MM.1S (cell line): ENCODE results near the gene LY6G6C.

Source experiments
- DNase-seq: peaks from one replicate; pipeline ENCODE4 v3.0.0-alpha.2; 2015
- H2AFZ ChIP-seq: fragments of 300-600 bp; sonication (generic); 2 replicates; pipeline ENCODE4 v1.6.0; 2016; ENCODE audit warnings: antibody characterized with exemption, low read length
- H3F3A ChIP-seq: fragments of 300-600 bp; sonication (generic); 2 replicates; pipeline ENCODE4 v1.6.1; 2016; ENCODE audit warnings: mild to moderate bottlenecking, antibody characterized with exemption, low read length, moderate library complexity, mixed read lengths; ENCODE audit not compliant: insufficient read depth
- H3K27ac ChIP-seq: fragments of 300-600 bp; sonication (generic); 2 replicates; pipeline ENCODE4 v1.5.1; 2016; ENCODE audit warnings: mild to moderate bottlenecking, low read length
- H3K27me3 ChIP-seq: fragments of 300-600 bp; sonication (generic); replicated peaks from 2 replicates; pipeline ENCODE4 v1.6.0; 2016; ENCODE audit warnings: low read length; ENCODE audit not compliant: insufficient read depth
- H3K36me3 ChIP-seq: fragments of 300-600 bp; sonication (generic); replicated peaks from 2 replicates; pipeline ENCODE4 v1.6.1; 2016; ENCODE audit warnings: mild to moderate bottlenecking, low read length, mixed read lengths; ENCODE audit not compliant: insufficient read depth
- H3K4me1 ChIP-seq: fragments of 300-600 bp; sonication (generic); 2 replicates; pipeline ENCODE4 v1.6.1; 2016; ENCODE audit warnings: low read length, mixed read lengths
- H3K4me2 ChIP-seq: fragments of 300-600 bp; sonication (generic); 2 replicates; pipeline ENCODE4 v1.6.0; 2016; ENCODE audit warnings: low read depth, low read length
- H3K4me3 ChIP-seq: fragments of 300-600 bp; sonication (generic); 2 replicates; pipeline ENCODE4 v1.5.1; 2016; ENCODE audit warnings: low read length, mixed read lengths
- H3K79me2 ChIP-seq: fragments of 300-600 bp; sonication (generic); 2 replicates; pipeline ENCODE4 v1.6.1; 2016; ENCODE audit warnings: mixed run types, low read length, mixed read lengths
- H3K9ac ChIP-seq: fragments of 300-600 bp; sonication (generic); 2 replicates; pipeline ENCODE4 v1.6.1; 2016; ENCODE audit warnings: low read length, mixed read lengths
- H3K9me2 ChIP-seq: fragments of 300-600 bp; sonication (generic); replicated peaks from 2 replicates; pipeline ENCODE4 v1.6.1; 2016; ENCODE audit warnings: mild to moderate bottlenecking, low read length, mixed read lengths; ENCODE audit not compliant: insufficient read depth
- H3K9me3 ChIP-seq: fragments of 300-600 bp; sonication (generic); replicated peaks from 2 replicates; pipeline ENCODE4 v1.6.1; 2016; ENCODE audit warnings: mild to moderate bottlenecking, low read length, mixed read lengths; ENCODE audit not compliant: insufficient read depth
- H4K20me1 ChIP-seq: fragments of 300-600 bp; sonication (generic); 2 replicates; pipeline ENCODE4 v1.6.1; 2016; ENCODE audit warnings: mild to moderate bottlenecking, low read length, moderate library complexity, mixed read lengths; ENCODE audit not compliant: insufficient read depth
- CTCF ChIP-seq: fragments of 300-600 bp; sonication (generic); IDR thresholded peaks from 2 replicates; pipeline ENCODE4 v1.5.1; 2016; ENCODE audit warnings: antibody characterized with exemption, low read length, mixed read lengths
- EZH2 ChIP-seq: fragments of 300-600 bp; sonication (generic); optimal IDR thresholded peaks from 2 replicates; pipeline ENCODE3; 2017; ENCODE audit warnings: low read depth, mild to moderate bottlenecking, antibody characterized with exemption, low read length, mixed read lengths
- EZH2phosphoT487 ChIP-seq: fragments of 300-600 bp; sonication (generic); IDR thresholded peaks from 2 replicates; pipeline ENCODE4 v1.6.1; 2018; ENCODE audit warnings: antibody characterized with exemption, low read length

LY6G6C gene

GRCh38 chr6:31706599-31706998 is 14.9 kb downstream of the LY6G6C start, which contains the start of gene LY6G6F:
TSS of gene LY6G6F (plus strand) at chr6:31706866. CDS start at chr6:31706907, 41 bp downstream.
- peaks cover 7% of the 10 kb centered on the region; the same call in 1 of the 2 replicates for H3F3A ChIP-seq
- no peak within 1 kb of the TSS for H3K4me3 ChIP-seq
- H3K4me1 ChIP-seq = 0 out of 2 replicates have a peak, but pooled peaks cover 5% of the 10 kb centered on the region
- H3K9me3 ChIP-seq = no peaks in the 10 kb centered on the region
- H4K20me1 ChIP-seq = no peaks in the 10 kb centered on the region
- H3K27ac ChIP-seq = no peak within 1 kb of the TSS
- no peak for DNase-seq
- TF ChIP-seq CTCF = no peak
- no peak for TF ChIP-seq EZH2phosphoT487
- TF ChIP-seq EZH2 = no peak
- H3K27me3 ChIP-seq = no peaks in the 10 kb centered on the region; the same call in 1 of the 2 replicates
- H3K4me2 ChIP-seq = no peak within 1 kb of the TSS
- no peaks in the 10 kb centered on the region for H3K36me3 ChIP-seq
- peaks cover 13% of the 10 kb centered on the region for H3K79me2 ChIP-seq
- H2AFZ ChIP-seq = no peak within 1 kb of the TSS
- H3K9ac ChIP-seq = no peak within 1 kb of the TSS
- no peaks in the 10 kb centered on the region for H3K9me2 ChIP-seq

GRCh38 chr6:31705931-31706330 is 15.6 kb downstream of the LY6G6C start:
- H3K4me1 ChIP-seq = 0 out of 2 replicates have a peak, but pooled peaks cover 9% of the 10 kb centered on the region
- no peak overlapping the region for H3K9ac ChIP-seq
- H3K36me3 ChIP-seq = no peaks in the 10 kb centered on the region
- peaks cover 7% of the 10 kb centered on the region; the same call in 1 of the 2 replicates for H3F3A ChIP-seq
- DNase-seq = no peak
- H3K27ac ChIP-seq = no peak overlapping the region
- no peaks in the 10 kb centered on the region for H3K9me3 ChIP-seq
- no peak overlapping the region for H2AFZ ChIP-seq
- no peak overlapping the region for H3K4me2 ChIP-seq
- no peak overlapping the region for H3K4me3 ChIP-seq
- H4K20me1 ChIP-seq = no peaks in the 10 kb centered on the region
- H3K9me2 ChIP-seq = no peaks in the 10 kb centered on the region
- no peaks in the 10 kb centered on the region; the same call in 1 of the 2 replicates for H3K27me3 ChIP-seq
- H3K79me2 ChIP-seq = peaks cover 19% of the 10 kb centered on the region
- TF ChIP-seq CTCF = no peak
- no peak for TF ChIP-seq EZH2phosphoT487
- no peak for TF ChIP-seq EZH2

- H4K20me1 ChIP-seq = no peaks in the 10 kb centered on the region
- H3K9me2 ChIP-seq = no peaks in the 10 kb centered on the region
- peak within 1 kb of the TSS; percentile 66 for H2AFZ ChIP-seq
- H3K79me2 ChIP-seq = peaks cover 31% of the 10 kb centered on the region
- H3K27ac ChIP-seq = peak within 1 kb of the TSS; percentile 96
- H3K4me2 ChIP-seq = peak within 1 kb of the TSS; percentile 78
- H3K4me3 ChIP-seq = peak within 1 kb of the TSS; percentile 80
- 0 out of 2 replicates have a peak, but pooled peaks cover 6% of the 10 kb centered on the region for H3K4me1 ChIP-seq
- H3K36me3 ChIP-seq = no peaks in the 10 kb centered on the region
- peak; percentile 98 for DNase-seq
- H3K27me3 ChIP-seq = no peaks in the 10 kb centered on the region; the same call in 1 of the 2 replicates
- no peaks in the 10 kb centered on the region for H3K9me3 ChIP-seq
- peaks cover 7% of the 10 kb centered on the region; the same call in 1 of the 2 replicates for H3F3A ChIP-seq
- no peak for TF ChIP-seq EZH2phosphoT487
- TF ChIP-seq CTCF = no peak
- TF ChIP-seq EZH2 = no peak
- peak within 1 kb of the TSS; percentile 97 for H3K9ac ChIP-seq
Measured at GRCh38 chr6:31702819-31703716, 18.5 kb downstream of the LY6G6C start, which contains the start of gene ABHD16A. TSS of gene ABHD16A (minus strand) at chr6:31703324. CDS start at chr6:31703281, 43 bp downstream.
